HepG2 (cell line): ENCODE measurements around the gene CDC20. TPM values are rescaled to one million over a fixed set of nuclear protein-coding genes. Genes with fewer than 3 reads are reported as not detected.
A peak's percentile ranks its signal among the peaks of the same experiment; 100 is the strongest.

Experiments
- ATAD3A ChIP-seq: sonication (generic); formaldehyde crosslinking; IDR thresholded peaks from 2 replicates; pipeline ENCODE4 v1.4.0; 2020; ENCODE audit warnings: missing genetic modification reagents
- DDIT3 ChIP-seq: sonication (generic); formaldehyde crosslinking; IDR thresholded peaks from 2 replicates; pipeline ENCODE4 v1.4.0; 2020; ENCODE audit warnings: mild to moderate bottlenecking, missing genetic modification reagents
- DMAP1 ChIP-seq: IDR thresholded peaks from 2 replicates; pipeline ENCODE4 v1.6.1; 2016
- E2F1 ChIP-seq: sonication (generic); formaldehyde crosslinking; IDR thresholded peaks from 2 replicates; pipeline ENCODE4 v1.5.0; 2020; ENCODE audit warnings: missing genetic modification reagents
- ELF3 ChIP-seq: IDR thresholded peaks from 2 replicates; pipeline ENCODE4 v1.6.1; 2016; ENCODE audit warnings: missing genetic modification reagents, missing compliant biosample characterization
- FIP1L1 ChIP-seq: fragments of 200-400 bp; formaldehyde crosslinking; IDR thresholded peaks from 2 replicates; pipeline ENCODE4 v1.6.1; 2018; ENCODE audit warnings: low read depth, mild to moderate bottlenecking, low read length, moderate library complexity, borderline replicate concordance; ENCODE audit not compliant: insufficient read depth
- FOSL2 ChIP-seq: sonication (generic); formaldehyde crosslinking; IDR thresholded peaks from 2 replicates; pipeline ENCODE4 v1.4.0; 2020; ENCODE audit warnings: missing genetic modification reagents
- HNRNPH1 ChIP-seq: fragments of 200-400 bp; formaldehyde crosslinking; optimal IDR thresholded peaks from 2 replicates; pipeline ENCODE3; 2017; ENCODE audit warnings: mild to moderate bottlenecking, low read depth, low read length
- HNRNPL ChIP-seq: fragments of 200-400 bp; formaldehyde crosslinking; IDR thresholded peaks from 2 replicates; pipeline ENCODE4 v1.6.1; 2017; ENCODE audit warnings: mild to moderate bottlenecking, low read depth, low read length
- MEIS2 ChIP-seq: sonication (generic); formaldehyde crosslinking; IDR thresholded peaks from 2 replicates; pipeline ENCODE4 v1.9.0; 2021; ENCODE audit warnings: mild to moderate bottlenecking, missing genetic modification reagents
- SAP130 ChIP-seq: IDR thresholded peaks from 2 replicates; pipeline ENCODE4 v1.6.1; 2016; ENCODE audit warnings: low read depth
- SRSF1 ChIP-seq: fragments of 200-400 bp; formaldehyde crosslinking; optimal IDR thresholded peaks from 2 replicates; pipeline ENCODE3; 2017; ENCODE audit warnings: mild to moderate bottlenecking, low read depth, low read length, moderate library complexity
- ZC3H4 ChIP-seq: sonication (generic); formaldehyde crosslinking; IDR thresholded peaks from 2 replicates; pipeline ENCODE4 v1.4.0; 2020; ENCODE audit warnings: missing genetic modification reagents, borderline replicate concordance
- ZNF12 ChIP-seq: sonication (generic); formaldehyde crosslinking; IDR thresholded peaks from 2 replicates; pipeline ENCODE4 v1.5.0; 2020; ENCODE audit warnings: missing genetic modification reagents
- ZNF121 ChIP-seq: sonication (generic); formaldehyde crosslinking; IDR thresholded peaks from 2 replicates; pipeline ENCODE4 v1.5.0; 2020; ENCODE audit warnings: mild to moderate bottlenecking, missing genetic modification reagents
- ZNF180 ChIP-seq: sonication (generic); formaldehyde crosslinking; IDR thresholded peaks from 2 replicates; pipeline ENCODE4 v1.4.0; 2020; ENCODE audit warnings: low read depth, missing genetic modification reagents, borderline replicate concordance
- ZNF232 ChIP-seq: sonication (generic); formaldehyde crosslinking; IDR thresholded peaks from 2 replicates; pipeline ENCODE4 v1.4.0; 2020; ENCODE audit warnings: missing genetic modification reagents, borderline replicate concordance
- ZNF263 ChIP-seq: sonication (generic); formaldehyde crosslinking; IDR thresholded peaks from 2 replicates; pipeline ENCODE4 v1.4.0; 2020; ENCODE audit warnings: missing genetic modification reagents
- ZNF276 ChIP-seq: sonication (generic); formaldehyde crosslinking; IDR thresholded peaks from 2 replicates; pipeline ENCODE4 v1.4.0; 2020; ENCODE audit warnings: mild to moderate bottlenecking, low read depth, missing genetic modification reagents
- ZNF446 ChIP-seq: sonication (generic); formaldehyde crosslinking; IDR thresholded peaks from 2 replicates; pipeline ENCODE4 v1.5.0; 2020; ENCODE audit warnings: mild to moderate bottlenecking, missing genetic modification reagents
- ZNF503 ChIP-seq: sonication (generic); formaldehyde crosslinking; IDR thresholded peaks from 2 replicates; pipeline ENCODE4 v1.4.0; 2020; ENCODE audit warnings: missing genetic modification reagents
- ZNF572 ChIP-seq: sonication (generic); formaldehyde crosslinking; IDR thresholded peaks from 2 replicates; pipeline ENCODE4 v1.5.1; 2020; ENCODE audit warnings: mild to moderate bottlenecking, missing genetic modification reagents
- ZNF780A ChIP-seq: sonication (generic); formaldehyde crosslinking; IDR thresholded peaks from 2 replicates; pipeline ENCODE4 v1.8.0; 2022; ENCODE audit warnings: mild to moderate bottlenecking, missing genetic modification reagents, moderate library complexity
- ZNF879 ChIP-seq: sonication (generic); formaldehyde crosslinking; IDR thresholded peaks from 2 replicates; pipeline ENCODE4 v1.8.1; 2023; ENCODE audit warnings: missing genetic modification reagents
- ZSCAN9 ChIP-seq: IDR thresholded peaks from 2 replicates; pipeline ENCODE4 v1.6.1; 2016; ENCODE audit warnings: borderline replicate concordance
- polyA plus RNA-seq, 8 experiments: library from polyadenylated mRNA; depleted of rRNA in 3 of 8; stranded (reverse) in 7 of 8; unstranded in 1 of 8; fragments of >200 nt; fragmentation: Illumina TruSeq in 4 of 8; extraction: Trizol in 4 of 8; gene quantifications; 2 replicates each; pipeline versions ENCODE4 v1.2.1 to v1.2.3, GENCODE V29; 2011 to 2016; ENCODE audit warnings: low read depth in 4 of 8, missing spikeins in 1 of 8, mixed read lengths in 1 of 8; ENCODE audit not compliant: insufficient read depth in 1 of 8
- total RNA-seq, 5 experiments: library from RNA; depleted of rRNA; stranded (reverse); fragments of >200 nt; fragmentation: Illumina TruSeq; extraction: Trizol; gene quantifications; 2 replicates each; pipeline ENCODE4 v1.2.3, GENCODE V29; 2016; ENCODE audit warnings: low read depth in 1 of 5

The CDC20 gene
- total and polyA plus RNA-seq, 2 of the 13 experiments (the other 11 are each of a cell fraction or from before 2014, with no cell fraction given) = 57.9 to 90.0 TPM

GRCh38 chr1:43389326-43390313, 30.8 kb downstream of the CDC20 start, which contains the start of the genes MED8 and SZT2 (continued):
- TF ChIP-seq ZNF180 (CRISPR knock-in tag) = no peak
- TF ChIP-seq ZC3H4 (CRISPR knock-in tag) = no peak
- peak; percentile 58; the same call in 1 of the 2 replicates for TF ChIP-seq ZNF276 (CRISPR knock-in tag)
- no peak for TF ChIP-seq ZNF446 (CRISPR knock-in tag)
- TF ChIP-seq SRSF1 = peak; percentile 92
- TF ChIP-seq ZSCAN9 = peak; percentile 30; the same call in 1 of the 2 replicates
- no peak for TF ChIP-seq ZNF263 (CRISPR knock-in tag)
- peak; percentile 95 for TF ChIP-seq DMAP1
- 0 out of 2 replicates have a peak, but pooled peaks have one; percentile 50 for TF ChIP-seq HNRNPL
- TF ChIP-seq MEIS2 (CRISPR knock-in tag) = no peak
- 0 out of 2 replicates have a peak, but pooled peaks have one; percentile 63 for TF ChIP-seq ZNF879
- TF ChIP-seq DDIT3 (CRISPR knock-in tag) = no peak
- TF ChIP-seq ZNF121 = peak; percentile 74
- peak; percentile 97 for TF ChIP-seq SAP130 (CRISPR knock-in tag)
- TF ChIP-seq FIP1L1 = 0 out of 2 replicates have a peak, but pooled peaks have one; percentile 38
- TF ChIP-seq ELF3 (CRISPR knock-in tag) = 0 out of 2 replicates have a peak, but pooled peaks have one; percentile 29
- no peak for TF ChIP-seq HNRNPH1
- TF ChIP-seq ATAD3A = no peak
- peak; percentile 46 for TF ChIP-seq ZNF12 (CRISPR knock-in tag)
- TF ChIP-seq ZNF503 (CRISPR knock-in tag) = no peak; the same call in 1 of the 2 replicates
- TF ChIP-seq FOSL2 (CRISPR knock-in tag) = 0 out of 2 replicates have a peak, but pooled peaks have one; percentile 4
- TF ChIP-seq E2F1 (CRISPR knock-in tag) = no peak; the same call in 1 of the 2 replicates
- TF ChIP-seq ZNF572 (CRISPR knock-in tag) = no peak
- no peak for TF ChIP-seq ZNF780A
- TF ChIP-seq ZNF232 = peak; percentile 43; the same call in 1 of the 2 replicates
